Inflammatory macrophage (primary cell): Measurements from ENCODE around the gene ZBTB32.
"Not testable (repeated sequence)": the region's sequence is repeated elsewhere in the genome, so short reads cannot be mapped to it uniquely, and the experiment has no call there.

Experiments
- DNase-seq, 2 donors: peaks; one replicate each; pipeline ENCODE4 v3.0.0-alpha.2; 2020 to 2022
- total RNA-seq, 18 experiments: gene quantifications; one replicate each; lab custom pipeline; 2026; ENCODE audit warnings: mixed read lengths in 6 of 18, inconsistent platforms in 2 of 18; lab: John Stamatoyannopoulos, UW

ZBTB32 gene
- 0 to 1.7 (median 0.05) reads per million in 18 experiments for total RNA-seq

- DNase-seq, result peak; percentile 10 to 36
These were observed at the start of gene ZBTB32 for GRCh38 chr19:35704218-35704617. Gene ZBTB32, plus strand, starts transcription at chr19:35704558. Its CDS starts 10,069 bp downstream, at chr19:35714627.

GRCh38 chr19:35654828-35655227 is 49.5 kb upstream of the ZBTB32 start:
- DNase-seq, result not testable (repeated sequence)

- DNase-seq, result no peak
These were observed 48.8 kb upstream of the ZBTB32 start for GRCh38 chr19:35655600-35655999.

GRCh38 chr19:35656700-35657099 is 47.7 kb upstream of the ZBTB32 start:
- DNase-seq, result no peak

GRCh38 chr19:35657904-35658700 is 46.3 kb upstream of the ZBTB32 start:
- DNase-seq, result no peak

- no peak for DNase-seq
These were observed 42.4 kb upstream of the ZBTB32 start for GRCh38 chr19:35661995-35662340.

GRCh38 chr19:35663981-35664380 is 40.4 kb upstream of the ZBTB32 start:
- no peak for DNase-seq

- DNase-seq, result no peak
These were observed 39.2 kb upstream of the ZBTB32 start for GRCh38 chr19:35665157-35665556.

GRCh38 chr19:35665604-35666003 is 38.8 kb upstream of the ZBTB32 start:
- no peak for DNase-seq

GRCh38 chr19:35666251-35666913 is 38.0 kb upstream of the ZBTB32 start, which contains the start of gene UPK1A:
Gene UPK1A, plus strand, starts transcription at chr19:35666517. Its CDS starts 296 bp downstream, at chr19:35666813.
- no peak for DNase-seq

- DNase-seq, result no peak
These were observed 34.8 kb upstream of the ZBTB32 start for GRCh38 chr19:35669566-35669965.

GRCh38 chr19:35669974-35670373 is 34.4 kb upstream of the ZBTB32 start:
- no peak for DNase-seq

- DNase-seq, result no peak
These were observed 33.7 kb upstream of the ZBTB32 start for GRCh38 chr19:35670686-35671085.

GRCh38 chr19:35671818-35672217 is 32.5 kb upstream of the ZBTB32 start:
- no peak for DNase-seq

GRCh38 chr19:35673121-35673804 is 31.1 kb upstream of the ZBTB32 start:
- DNase-seq, result peak; percentile 4 to 27

GRCh38 chr19:35675589-35676140 is 28.7 kb upstream of the ZBTB32 start:
- no peak for DNase-seq

GRCh38 chr19:35689836-35690235 is 14.5 kb upstream of the ZBTB32 start:
- DNase-seq, result no peak

- DNase-seq, result not testable (repeated sequence)
These were observed 13.3 kb upstream of the ZBTB32 start for GRCh38 chr19:35691106-35691505.

- DNase-seq, result no peak
These were observed 12.3 kb upstream of the ZBTB32 start for GRCh38 chr19:35692010-35692409.

- DNase-seq, result no peak
These were observed 10.9 kb upstream of the ZBTB32 start for GRCh38 chr19:35693422-35693821.

- DNase-seq, result peak; percentile 83 to 87
These were observed 10.3 kb upstream of the ZBTB32 start for GRCh38 chr19:35693835-35694599.

GRCh38 chr19:35695895-35696422 is 8.4 kb upstream of the ZBTB32 start:
- no peak for DNase-seq
